ENCODE measurements around the gene ADAM12.
"Not testable (repeated sequence)": the region's sequence is repeated elsewhere in the genome, so short reads cannot be mapped to it uniquely, and the experiment has no call there.

ADAM12 gene

GRCh38 chr10:126054191-126054590 is 334.1 kb downstream of the ADAM12 start:
- DNase-seq (ENCODE audit: low read depth): no peak

DNA sequence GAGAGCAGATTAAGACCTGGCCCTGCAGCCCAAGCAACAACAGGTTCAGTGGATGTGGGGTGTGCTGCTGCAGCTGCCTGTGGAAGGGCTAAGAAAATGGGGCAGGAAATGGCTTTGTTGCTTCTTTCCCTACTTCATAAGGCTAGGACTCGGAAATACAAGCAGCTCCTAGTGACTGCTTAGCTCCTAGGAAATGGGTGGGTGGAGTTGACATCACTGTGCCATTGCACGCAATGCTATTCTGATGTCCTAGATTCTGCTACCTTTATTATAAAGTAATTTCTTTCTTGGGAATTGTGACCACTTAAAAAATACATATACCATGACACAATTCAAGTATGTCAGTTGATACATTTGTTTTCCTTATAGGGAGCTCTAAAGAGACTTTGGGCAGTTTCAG is 336.1 kb downstream of the ADAM12 start:
- DNase-seq (ENCODE audit: low read depth): no peak

GRCh38 chr10:126049759-126050700 is 338.2 kb downstream of the ADAM12 start:
- no peak for DNase-seq (ENCODE audit: low read depth)

DNA sequence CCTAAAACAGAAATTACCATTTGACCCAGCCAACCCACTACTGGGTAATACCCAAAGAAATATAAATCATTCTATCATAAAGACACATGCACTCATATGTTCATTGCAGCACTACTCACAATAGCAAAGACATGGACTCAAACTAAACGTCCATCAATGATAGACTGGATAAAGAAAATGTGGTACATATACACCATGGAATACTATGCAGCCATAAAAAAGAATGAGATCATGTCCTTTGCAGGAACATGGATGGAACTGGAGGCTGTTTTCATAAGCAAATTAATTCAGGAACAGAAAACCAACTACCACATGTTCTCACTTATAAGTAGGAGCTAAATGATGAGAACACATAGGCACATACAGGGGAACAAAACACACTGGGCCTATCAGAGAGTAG is 340.5 kb downstream of the ADAM12 start:
- DNase-seq (ENCODE audit: low read depth): not testable (repeated sequence)

DNA sequence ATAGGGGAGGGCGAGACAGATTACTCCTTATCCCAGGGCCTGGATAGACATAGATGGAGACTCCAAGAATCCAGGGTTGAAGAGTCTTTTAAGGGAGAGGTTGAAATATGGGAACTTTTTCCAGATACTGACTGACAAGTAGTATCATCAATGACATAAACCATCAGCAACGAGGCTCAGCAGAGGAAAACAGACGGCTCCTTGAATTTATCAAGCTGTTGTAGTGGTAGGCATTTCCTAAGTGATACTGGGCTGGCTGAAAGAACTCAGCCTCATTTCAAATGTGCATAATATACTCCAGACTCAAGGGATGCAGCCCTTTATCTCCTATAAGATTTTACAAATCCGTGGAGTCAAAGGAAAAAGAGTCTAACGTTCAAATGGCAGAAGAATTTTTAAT is 341.4 kb downstream of the ADAM12 start:
- DNase-seq (ENCODE audit: low read depth): no peak

DNA sequence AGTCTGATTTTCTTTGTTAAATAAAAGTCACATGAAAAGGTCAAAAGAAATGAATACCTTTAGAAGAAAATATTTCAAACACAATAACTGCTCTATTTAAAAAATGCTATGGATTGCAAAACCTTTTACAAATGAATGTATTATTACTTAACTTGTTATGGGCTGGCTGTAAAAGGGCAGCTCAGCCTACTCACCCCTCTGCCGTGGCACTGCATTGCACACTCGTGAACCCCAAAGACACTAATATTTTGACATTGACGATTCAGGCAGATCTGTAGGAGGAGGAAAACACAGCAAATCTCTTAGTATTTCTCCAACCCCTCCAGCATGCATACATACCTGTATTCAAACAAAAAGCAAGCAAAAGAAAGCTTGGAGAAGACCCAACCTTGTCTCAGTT is 342.4 kb downstream of the ADAM12 start:
- no peak for DNase-seq (ENCODE audit: low read depth)

DNA sequence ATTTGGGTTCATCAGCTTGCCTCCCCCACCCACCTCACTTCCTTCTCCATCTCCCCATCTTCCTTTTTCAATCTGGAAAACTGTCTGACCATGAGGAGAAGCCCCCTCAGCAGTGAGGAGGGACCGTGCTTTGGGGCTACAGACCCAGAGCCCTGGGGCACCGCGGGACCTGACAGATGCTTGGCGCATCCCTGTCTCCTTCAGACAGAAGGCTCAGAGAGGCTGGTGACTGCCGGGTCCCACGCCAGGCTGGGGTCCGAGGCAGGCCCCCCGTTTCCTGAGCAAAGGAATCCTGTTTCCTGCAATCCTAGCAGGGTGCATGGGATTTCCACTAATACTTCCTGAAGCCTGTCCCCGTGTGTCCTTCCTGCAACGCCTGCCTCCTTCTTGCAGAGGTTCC is 344.9 kb downstream of the ADAM12 start:
- no peak for DNase-seq (ENCODE audit: low read depth)

GRCh38 chr10:126042906-126043305 is 345.4 kb downstream of the ADAM12 start:
- no peak for DNase-seq (ENCODE audit: low read depth)

DNA sequence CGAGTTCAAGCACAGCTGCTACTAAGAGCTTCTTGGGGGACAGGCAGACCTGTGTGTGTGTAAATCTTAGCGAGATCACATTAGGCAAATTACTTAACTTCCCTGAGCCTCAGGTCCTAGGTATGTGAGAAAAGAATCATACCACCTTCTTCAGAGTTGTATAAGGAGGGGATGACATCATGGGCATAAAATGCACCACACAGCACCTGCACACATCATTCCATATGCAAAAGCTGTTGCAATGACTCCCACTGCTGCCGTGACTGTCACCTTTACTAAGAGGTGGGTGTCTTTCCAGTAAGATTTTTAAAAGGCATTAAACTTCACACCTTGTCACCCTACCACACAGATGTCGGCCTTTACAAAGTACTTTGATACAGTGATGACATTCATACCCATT is 345.9 kb downstream of the ADAM12 start:
- no peak for DNase-seq (ENCODE audit: low read depth)

DNA sequence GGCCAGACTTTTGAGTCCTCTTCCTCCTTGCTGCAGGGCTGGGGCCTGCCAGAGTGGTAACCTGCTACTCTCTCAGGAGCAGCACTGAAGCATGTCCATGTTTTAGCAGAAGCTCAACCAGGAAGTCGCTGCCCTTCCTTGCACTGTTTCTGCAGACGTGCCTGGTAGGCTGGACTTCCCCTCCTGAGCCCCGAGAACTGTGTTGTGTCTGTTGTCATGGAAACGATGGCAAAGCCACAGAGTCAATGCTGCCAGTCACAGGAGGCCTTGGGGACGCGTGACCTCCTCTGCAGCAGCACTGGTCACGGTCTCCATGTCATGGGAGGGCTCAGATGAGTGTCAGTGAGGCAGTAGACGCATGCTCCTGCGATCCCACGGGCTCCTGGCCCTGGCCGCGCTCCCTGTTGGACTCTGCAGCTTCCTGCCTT is 346.5 kb downstream of the ADAM12 start:
- DNase-seq (ENCODE audit: low read depth): peak; percentile 25

- DNase-seq (ENCODE audit: low read depth): no peak
Observed at GRCh38 chr10:126041117-126041516, 347.2 kb downstream of the ADAM12 start.

DNA sequence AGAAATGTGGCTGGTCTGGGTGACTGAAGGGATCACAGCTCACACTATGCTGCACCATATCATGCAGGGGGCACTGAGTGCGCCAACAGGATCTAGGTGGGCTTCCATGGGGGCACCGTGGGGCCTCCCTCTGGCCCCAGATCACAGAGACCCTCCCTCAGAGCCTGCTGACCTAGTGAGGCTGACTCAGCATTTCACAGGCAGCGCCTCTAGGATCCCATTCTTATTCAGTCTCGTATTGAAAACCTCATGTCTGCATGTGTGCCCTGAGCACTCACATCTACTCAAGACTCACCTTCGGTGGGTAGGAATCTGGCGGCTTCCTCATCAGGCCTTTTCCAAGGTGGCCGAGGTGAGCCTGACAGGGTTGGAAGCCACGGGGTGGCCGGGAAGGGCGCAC is 350.3 kb downstream of the ADAM12 start:
- no peak for DNase-seq (ENCODE audit: low read depth)

DNA sequence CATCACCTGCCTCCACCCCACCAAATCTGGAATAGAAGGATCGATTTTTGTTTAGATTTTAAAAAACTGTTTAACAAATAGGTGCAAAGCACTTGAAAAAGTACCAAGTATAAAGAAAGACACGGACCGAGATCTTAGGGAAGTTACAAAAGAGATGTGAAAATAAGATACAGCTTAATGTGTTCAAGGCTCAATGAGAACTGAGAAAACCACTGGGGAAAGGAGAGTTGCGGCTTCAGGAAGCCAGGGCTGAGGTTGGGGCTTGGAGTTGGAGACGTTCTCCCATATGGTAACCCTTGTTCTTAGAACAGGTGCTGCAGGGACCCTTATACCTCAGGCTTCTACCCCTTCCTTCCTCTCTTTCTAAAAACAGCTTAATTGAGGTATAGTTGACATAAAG is 351.8 kb downstream of the ADAM12 start:
- no peak for DNase-seq (ENCODE audit: low read depth)

DNA sequence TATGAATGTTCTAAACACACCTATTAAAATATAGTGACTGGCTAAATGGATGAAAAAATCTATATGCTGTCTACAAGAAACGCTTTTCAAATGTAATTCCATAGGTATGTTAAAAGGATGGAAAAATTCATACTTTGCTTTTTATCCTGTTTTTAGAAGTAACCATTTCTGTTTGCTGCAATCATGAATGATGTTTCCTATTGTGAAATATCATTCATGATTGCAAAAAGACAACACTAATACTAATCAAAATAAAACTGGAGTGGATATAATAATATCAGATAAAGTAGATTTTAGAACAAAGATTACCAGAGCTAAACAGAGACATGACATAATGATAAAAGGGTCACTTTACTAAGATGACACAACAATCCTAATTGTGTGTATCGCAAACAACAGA is 353.7 kb downstream of the ADAM12 start:
- no peak for DNase-seq (ENCODE audit: low read depth)

GRCh38 chr10:126029999-126030398 is 358.3 kb downstream of the ADAM12 start:
- no peak for DNase-seq (ENCODE audit: low read depth)

DNA sequence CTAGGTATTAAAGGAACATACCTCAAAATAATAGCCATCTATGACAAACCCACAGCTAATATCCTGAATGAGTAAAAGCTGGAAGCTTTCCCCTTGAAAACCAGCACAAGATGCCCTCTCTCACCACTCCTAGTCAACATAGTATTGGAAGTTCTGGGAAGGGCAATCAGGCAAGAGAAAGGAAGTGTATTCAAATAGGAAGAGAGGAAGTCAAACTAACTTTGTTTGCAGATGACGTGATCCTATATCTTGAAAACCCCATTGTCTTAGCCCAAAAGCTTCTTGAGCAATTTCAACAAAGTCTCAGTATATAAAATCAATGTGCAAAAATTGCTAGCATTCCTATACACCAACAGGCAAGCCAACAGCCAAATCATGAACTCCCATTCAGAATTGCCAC is 360.6 kb downstream of the ADAM12 start:
- DNase-seq (ENCODE audit: low read depth): no peak

DNA sequence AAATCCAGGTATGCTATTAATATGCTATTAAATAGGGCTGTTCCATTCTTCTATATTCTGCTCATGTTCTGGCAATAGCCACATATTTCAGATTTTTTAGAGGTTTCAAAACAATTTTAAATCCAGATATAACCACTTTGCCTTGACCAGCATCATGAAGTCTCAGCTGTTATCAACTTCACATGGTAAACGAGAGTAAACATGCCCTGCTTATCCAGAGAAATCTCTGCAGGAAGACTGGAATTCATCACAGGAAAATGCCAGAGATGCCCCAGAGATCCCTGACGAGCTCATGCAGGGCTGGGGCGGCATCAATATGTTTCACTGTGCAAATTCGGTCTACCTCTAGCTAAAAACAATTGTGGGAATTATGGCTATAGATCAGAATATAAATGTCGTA is 365.4 kb downstream of the ADAM12 start:
- no peak for DNase-seq (ENCODE audit: low read depth)

DNA sequence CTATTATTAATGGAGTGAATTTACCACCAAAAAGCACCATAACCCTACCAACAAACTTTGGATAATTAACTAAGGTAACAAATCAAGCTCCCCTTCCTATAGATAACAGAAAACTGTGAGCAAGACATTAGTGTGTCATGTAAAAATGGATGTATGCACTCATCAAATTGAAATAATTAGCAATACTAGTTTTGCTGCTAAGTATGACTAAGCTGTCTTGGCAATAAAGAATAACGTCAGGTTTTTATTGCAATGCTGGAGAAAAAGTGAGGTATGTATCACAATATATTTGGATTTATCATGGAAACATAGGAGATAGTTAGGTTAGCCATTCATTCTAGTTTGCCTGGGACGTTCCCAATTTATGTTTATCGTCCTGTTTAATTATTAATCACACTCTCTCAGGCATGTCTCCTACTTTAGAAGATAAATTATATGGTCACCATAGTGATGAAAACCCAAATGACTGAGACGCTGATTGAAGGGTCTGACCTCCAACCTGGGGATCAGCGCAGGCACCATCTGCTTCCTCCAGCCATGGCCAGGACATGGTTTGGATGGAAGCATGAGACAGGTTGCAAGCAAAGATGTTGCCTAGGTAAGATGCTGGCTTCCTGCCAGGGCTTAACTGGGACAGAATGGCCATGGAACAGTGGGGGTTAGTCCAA is 366.3 kb downstream of the ADAM12 start:
- no peak for DNase-seq (ENCODE audit: low read depth)

- DNase-seq (ENCODE audit: low read depth): no peak
Observed at GRCh38 chr10:126017961-126018560, 370.2 kb downstream of the ADAM12 start.

DNA sequence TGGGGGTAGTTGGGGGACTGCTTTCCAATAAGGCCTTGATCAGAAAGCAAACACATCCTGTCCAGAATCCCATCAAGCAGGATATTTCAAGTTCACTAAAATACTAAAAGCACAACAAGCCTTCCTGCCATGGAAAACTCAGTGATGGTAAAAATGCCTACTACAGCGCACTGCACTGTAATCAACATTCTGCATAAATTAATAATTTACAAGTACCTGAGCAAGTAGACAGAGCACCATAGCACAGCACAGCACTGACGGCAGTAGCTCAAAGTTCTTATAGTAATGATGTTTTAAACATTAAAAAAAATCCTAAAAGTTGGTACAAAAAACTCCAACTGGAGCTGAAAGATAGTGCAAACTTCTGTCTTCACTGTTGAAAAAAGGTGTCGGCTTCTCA is 371.4 kb downstream of the ADAM12 start:
- no peak for DNase-seq (ENCODE audit: low read depth)

GRCh38 chr10:126016156-126016805 is 372.0 kb downstream of the ADAM12 start:
- DNase-seq (ENCODE audit: low read depth): no peak

DNA sequence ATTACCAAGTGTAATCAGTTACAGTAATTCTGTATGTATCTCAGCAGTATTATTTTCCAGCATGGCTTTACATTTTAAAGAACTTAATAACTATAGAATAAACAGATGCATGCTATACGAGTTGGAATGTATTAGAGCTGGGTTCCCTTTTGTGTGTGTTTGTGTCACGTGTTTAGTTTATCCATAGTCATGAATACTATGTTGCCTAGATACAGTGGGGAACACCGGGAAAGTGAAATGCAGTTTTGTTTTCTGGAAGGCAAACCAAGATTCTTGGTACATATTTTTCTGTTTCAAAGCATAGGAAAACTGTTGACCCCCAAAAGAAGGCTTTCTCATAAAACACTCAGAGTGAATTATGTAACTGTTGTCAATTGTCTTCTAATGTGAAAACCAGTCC is 372.9 kb downstream of the ADAM12 start:
- no peak for DNase-seq (ENCODE audit: low read depth)

DNA sequence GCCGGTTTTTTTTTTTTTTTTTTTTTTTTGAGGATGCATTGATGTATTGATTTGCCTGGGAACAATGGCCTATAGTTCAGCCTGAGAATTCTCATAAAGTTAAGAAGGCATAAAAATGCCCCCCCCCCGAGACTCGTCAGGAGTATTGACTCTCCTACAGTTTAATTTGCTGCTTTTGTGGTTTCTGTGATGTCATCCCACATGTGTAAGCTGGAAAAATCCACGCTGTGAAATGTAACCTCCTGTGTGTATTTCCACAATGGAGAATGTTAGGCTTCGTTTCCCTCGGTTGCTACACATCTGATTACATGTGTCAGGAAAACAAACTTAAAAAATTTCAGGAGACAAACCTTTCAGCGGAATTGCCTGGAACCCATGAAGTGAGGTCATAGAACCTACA is 374.0 kb downstream of the ADAM12 start:
- DNase-seq (ENCODE audit: low read depth): no peak
